GM12873 (cell line): ENCODE results near the gene SEMA4C.

Source experiments
- TF ChIP-seq, protein P1 (sequence below): IDR thresholded peaks from 2 replicates; pipeline ENCODE4 v1.5.1; 2012; ENCODE audit warnings: low read depth, mild to moderate bottlenecking, moderate library complexity, low read length, control low read depth; ENCODE audit not compliant: insufficient read depth; ENCODE audit errors: missing control alignments

Gene SEMA4C

DNA sequence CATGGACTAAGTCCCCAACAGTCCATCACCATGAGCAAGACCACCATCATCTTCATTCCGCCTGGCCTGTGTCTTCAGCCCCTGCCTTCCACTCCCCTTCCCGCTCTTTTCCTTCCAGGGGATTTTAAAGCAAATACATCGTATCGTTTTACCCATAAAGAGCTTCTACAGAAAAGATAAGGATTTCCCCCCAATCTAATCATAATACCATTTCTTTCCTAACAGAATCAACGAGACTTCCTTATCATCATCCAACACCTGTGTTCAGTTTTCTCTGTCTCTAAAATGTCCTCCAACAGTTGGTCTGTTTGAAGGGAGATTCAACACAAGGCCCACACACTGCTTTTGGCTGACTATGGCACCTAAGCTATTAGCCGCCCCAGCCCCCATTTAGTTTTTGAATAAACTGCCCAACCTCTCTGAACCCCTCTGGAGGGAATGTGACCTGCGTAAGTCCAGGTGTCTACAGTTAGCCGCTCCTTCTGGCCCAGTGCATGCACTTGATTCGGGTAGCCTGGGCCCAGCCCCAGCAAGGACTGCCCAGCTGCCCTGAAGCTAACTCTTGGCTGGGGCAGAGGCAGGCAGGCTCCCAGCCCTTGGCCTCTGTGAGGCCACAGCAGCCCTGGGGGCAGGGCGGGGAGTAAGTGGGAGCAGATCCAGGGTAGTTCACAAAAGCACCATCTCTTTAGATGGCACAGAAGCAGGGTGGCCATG is 25.3 kb upstream of the SEMA4C start:
- TF ChIP-seq, protein P1, sequence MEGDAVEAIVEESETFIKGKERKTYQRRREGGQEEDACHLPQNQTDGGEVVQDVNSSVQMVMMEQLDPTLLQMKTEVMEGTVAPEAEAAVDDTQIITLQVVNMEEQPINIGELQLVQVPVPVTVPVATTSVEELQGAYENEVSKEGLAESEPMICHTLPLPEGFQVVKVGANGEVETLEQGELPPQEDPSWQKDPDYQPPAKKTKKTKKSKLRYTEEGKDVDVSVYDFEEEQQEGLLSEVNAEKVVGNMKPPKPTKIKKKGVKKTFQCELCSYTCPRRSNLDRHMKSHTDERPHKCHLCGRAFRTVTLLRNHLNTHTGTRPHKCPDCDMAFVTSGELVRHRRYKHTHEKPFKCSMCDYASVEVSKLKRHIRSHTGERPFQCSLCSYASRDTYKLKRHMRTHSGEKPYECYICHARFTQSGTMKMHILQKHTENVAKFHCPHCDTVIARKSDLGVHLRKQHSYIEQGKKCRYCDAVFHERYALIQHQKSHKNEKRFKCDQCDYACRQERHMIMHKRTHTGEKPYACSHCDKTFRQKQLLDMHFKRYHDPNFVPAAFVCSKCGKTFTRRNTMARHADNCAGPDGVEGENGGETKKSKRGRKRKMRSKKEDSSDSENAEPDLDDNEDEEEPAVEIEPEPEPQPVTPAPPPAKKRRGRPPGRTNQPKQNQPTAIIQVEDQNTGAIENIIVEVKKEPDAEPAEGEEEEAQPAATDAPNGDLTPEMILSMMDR = no peak

DNA sequence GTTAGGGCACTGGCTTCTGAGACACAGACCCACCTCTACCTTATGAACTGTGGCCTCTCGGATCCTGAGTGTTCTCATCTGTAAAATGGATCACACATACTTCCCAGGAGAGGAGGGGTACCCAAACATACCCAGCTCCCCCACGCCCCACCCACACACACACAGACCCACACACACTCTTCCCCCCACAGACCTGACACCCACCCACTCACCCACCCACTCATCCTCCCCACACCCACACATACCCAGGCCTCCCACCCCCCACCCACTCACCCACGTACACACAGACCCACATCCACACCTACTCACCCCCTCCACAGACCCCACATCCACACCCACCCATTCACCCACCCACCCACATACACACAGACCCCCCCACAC is 24.3 kb upstream of the SEMA4C start:
- TF ChIP-seq, protein P1 = no peak

- TF ChIP-seq, protein P1 = no peak
Observed at GRCh38 chr2:96893289-96894150, 23.6 kb upstream of the SEMA4C start.

DNA sequence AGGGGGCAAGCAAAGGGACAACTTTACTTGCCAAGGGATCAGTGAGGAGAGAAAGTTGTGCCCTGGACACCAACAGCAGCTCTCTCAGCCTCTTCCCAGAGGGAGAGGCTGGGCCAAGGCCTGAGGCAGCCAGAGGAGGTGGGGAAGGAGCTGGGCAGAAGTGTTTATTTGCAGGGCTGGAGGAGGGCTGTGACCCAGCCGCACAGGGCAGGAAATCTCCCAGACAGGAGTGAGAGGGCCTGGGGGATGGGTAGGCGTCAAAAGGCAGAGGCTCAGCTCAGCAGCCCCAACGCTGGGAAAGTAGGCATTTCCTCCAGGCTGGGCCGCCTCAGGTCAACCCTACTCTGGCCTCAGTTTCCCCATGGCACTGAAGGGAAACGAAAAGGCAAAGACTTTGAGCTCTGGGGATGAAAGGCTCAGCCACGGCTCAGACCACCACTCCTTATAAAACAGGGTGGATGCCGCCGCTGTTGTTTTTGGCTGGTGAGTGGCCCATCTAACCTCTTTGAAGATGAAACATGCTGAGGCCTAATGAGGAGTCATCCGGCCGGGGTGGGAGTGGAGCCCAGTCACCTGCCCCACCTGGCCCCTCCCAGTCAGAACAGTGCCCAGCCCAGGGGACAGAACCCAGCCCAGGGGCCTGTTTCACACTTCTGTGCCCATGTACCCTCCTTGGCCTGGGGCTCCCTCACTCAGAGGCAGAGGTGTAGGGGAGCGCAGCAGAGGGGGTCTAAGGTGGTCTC is 21.9 kb upstream of the SEMA4C start:
- TF ChIP-seq, protein P1 = no peak

- TF ChIP-seq, protein P1 = no peak
Observed at GRCh38 chr2:96890726-96891385, 21.0 kb upstream of the SEMA4C start.

- TF ChIP-seq, protein P1 = no peak
Observed at GRCh38 chr2:96890252-96890651, 20.4 kb upstream of the SEMA4C start.
